ENCODE data around the gene CTNNBL1. TPM values are rescaled to one million over a fixed set of nuclear protein-coding genes. Genes with fewer than 3 reads are reported as not detected.
A peak's percentile ranks its signal among the peaks of the same experiment; 100 is the strongest.

CTNNBL1 gene
- total RNA-seq, 1 donor from 2014 or later = 63.4 TPM

DNA sequence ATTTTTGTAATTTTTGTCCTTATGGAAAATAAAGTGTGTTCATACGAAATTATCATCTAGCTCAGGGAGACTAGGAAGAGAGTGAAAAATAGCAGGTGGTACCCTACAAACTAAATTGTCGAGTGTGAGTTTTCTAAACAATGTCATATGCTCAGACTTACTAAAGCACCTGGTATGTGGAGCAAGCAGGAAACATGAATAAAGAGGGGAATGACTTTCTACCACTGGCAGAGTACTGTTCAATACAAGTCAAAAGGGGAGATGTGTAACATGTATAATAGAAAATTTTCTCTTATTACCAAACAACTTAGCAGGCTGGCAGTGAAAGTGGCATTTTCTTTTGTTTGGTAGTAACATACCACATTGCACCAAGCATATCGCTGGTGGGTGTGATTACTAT lies 36.1 kb downstream of the CTNNBL1 start:
- DNase-seq (no peak), ATAC-seq (no peak)
- intact Hi-C loops (cut with micrococcal nuclease) = no loop called here

- ATAC-seq (no peak), DNase-seq (no peak)
- intact Hi-C loops (cut with micrococcal nuclease) = no loop called here
Observed at GRCh38 chr20:37733416-37733815, 39.6 kb downstream of the CTNNBL1 start.

DNA sequence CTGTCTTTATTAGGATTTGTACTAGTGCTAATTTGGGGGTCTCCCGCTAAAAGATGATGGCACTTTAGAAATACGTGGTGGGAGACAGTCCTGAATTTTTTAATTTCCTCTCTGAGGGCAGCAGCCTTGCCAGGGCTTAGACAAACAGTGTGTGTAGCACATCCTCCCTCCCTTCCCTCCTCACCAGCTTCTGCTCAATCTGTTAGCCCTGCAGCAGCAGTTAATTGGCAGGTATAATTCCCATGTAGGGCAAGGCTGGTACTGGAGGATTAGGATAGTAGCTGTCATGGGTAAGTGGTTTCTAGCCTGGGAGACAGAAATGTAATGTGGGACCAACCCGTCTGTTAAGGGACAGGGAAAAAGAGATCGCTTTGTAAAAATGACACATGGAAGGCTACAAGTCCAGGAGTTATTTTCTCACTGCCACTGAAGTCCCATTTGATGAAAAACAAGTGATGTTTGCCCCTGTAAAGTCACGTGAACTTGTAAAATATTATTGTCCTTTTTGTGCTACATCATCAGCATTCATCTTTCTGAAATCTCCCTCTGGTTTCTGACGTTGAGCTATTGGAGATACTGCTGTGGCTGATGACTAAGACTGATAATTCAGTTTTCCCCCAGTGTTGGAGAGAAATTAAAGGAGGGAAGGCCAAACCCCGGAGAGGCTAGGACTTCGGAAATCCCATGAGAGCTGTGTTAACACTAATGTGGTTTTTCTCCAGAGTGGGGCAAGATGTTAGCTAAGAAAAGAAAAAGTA lies 40.6 kb downstream of the CTNNBL1 start:
- ATAC-seq (no peak), DNase-seq (no peak)
- intact Hi-C loops (cut with micrococcal nuclease) = no loop called here

GRCh38 chr20:37735541-37735940 lies 41.7 kb downstream of the CTNNBL1 start:
- intact Hi-C loops (cut with micrococcal nuclease) = no loop called here
- ATAC-seq = no peak
- no peak for DNase-seq

DNA sequence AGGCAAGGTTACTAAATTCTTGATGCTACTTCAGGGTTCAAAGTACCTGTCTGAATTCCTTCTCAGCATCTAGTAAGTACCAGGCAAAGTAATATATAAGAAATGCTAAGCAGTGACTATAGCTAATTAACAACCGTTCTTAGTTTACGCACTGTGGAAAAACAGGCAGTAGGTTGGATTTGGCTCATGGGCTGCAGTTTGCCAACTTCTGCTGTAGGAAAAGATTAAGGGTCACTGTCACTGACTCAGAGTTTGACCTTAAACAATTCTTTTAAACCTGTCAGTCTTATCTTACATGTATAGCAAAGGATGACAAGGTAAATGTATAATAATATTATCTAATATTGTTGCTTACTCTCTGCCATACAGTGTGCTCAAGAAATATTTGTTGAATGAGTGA lies 42.3 kb downstream of the CTNNBL1 start:
- no peak for ATAC-seq
- DNase-seq = no peak
- intact Hi-C loops (cut with micrococcal nuclease) = loop anchor here (2.0 kb wide), 1 partner anchor 39 kb away; no protein-coding TSS in a partner anchor

- intact Hi-C loops (cut with micrococcal nuclease) = loop anchor here (2.0 kb wide), 1 partner anchor 41 kb away; no protein-coding TSS in a partner anchor
- DNase-seq (peak; percentile 55), ATAC-seq (peak; percentile 68)
Observed at GRCh38 chr20:37737826-37738420, 44.1 kb downstream of the CTNNBL1 start.

GRCh38 chr20:37741055-37741454 lies 47.2 kb downstream of the CTNNBL1 start:
- no peak for DNase-seq
- intact Hi-C loops (cut with micrococcal nuclease) = no loop called here
- no peak for ATAC-seq

DNA sequence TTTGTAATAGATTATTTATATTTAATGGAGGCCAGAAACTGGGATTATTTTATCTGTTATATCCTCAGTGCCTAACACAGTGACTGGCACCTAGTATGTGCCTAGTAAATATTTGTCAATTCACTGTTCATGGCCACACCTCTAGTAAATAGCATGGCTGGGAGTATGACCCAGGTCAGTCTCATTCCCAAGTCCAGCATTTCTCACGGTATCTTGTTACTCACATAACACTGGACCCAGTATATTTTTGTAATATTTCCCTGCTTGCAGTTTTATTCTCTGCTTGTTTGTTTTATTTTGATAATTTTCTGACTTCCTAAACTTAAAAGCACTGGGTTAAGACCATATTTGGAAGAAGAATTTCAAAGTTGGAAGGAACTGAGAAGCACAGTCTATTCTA lies 47.7 kb downstream of the CTNNBL1 start:
- DNase-seq (no peak), ATAC-seq (no peak)
- intact Hi-C loops (cut with micrococcal nuclease) = no loop called here

DNA sequence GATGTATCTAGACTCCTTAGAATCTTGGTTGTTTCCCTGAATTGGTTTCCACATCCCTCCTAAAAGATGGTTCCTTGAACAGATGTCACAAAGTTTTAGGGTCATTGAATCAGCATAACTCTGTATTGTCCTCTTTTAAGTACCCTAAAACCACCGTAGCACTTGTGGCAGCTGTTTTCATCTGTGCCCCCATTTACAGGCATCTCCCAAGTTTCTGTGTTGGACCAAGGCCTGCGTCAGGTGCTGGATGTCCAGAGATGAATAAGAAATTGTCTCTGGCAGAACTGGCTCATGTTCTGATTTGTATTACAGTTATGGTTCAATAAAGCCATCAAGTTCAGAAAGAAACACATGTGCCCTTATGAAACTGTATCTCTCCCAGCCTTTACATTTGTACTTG lies 48.3 kb downstream of the CTNNBL1 start:
- ATAC-seq (no peak), DNase-seq (no peak)
- intact Hi-C loops (cut with micrococcal nuclease) = no loop called here

- no peak for ATAC-seq
- intact Hi-C loops (cut with micrococcal nuclease) = no loop called here
- DNase-seq = no peak
Observed at GRCh38 chr20:37744347-37744746, 50.5 kb downstream of the CTNNBL1 start.

DNA sequence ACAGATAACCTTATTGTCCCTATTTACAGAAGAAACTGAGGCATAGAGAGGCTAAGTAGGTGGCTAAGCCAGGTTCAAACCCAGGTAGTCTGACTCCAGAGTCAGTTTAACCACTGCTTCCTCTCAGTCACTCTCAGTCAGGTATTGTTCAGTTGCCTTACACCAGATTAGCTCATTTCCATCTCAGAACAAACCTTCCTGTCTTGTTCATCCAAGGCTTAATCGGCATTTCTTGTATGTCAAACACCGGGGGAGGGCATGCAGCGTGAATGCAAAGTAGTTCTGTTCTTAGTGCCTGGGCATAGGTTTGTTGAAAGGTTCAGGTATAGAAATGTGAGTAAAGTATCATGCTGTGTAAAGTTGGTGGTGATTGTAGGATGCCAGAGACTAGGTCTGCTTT lies 51.7 kb downstream of the CTNNBL1 start:
- no peak for ATAC-seq
- no peak for DNase-seq
- intact Hi-C loops (cut with micrococcal nuclease) = no loop called here

DNA sequence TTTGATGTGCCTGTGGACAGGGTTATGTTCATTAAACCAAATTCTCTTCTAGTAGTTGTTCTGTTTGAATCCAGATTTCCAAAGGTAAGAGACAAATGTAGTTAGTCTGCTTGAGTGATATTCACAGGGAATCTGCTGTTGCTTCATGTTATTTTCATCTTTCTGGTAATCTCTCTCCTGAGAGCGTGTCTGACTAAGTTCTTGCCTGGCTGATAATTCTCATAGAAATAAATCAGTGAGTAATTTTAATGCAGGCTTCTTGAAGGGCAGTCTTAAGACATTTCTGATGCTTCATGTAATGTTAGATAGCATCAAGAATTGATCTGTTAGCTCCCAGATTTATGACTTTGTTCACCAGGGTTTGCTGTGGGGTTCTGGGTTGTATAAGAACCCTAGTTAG lies 54.2 kb downstream of the CTNNBL1 start:
- ATAC-seq = no peak
- intact Hi-C loops (cut with micrococcal nuclease) = no loop called here
- no peak for DNase-seq

DNA sequence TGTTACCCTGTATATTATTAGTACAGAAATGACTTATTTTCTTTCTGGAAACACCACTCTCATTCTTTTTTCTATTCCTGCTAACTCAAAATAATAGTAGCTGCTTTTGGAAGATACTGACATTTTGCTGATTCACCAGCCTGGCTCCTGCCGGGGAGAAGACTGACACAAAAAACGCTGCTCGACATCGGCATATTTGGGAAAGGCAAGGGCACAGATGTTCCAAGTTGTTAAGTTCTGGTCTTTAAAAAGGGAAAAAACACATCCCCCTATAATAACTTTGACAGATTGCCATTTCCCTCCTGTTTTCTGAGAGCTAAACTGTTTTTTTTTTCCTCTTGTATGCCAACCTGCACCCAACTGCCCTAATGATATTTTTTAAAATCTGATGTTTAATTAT lies 55.4 kb downstream of the CTNNBL1 start:
- ATAC-seq (no peak), DNase-seq (no peak)
- intact Hi-C loops (cut with micrococcal nuclease) = no loop called here

DNA sequence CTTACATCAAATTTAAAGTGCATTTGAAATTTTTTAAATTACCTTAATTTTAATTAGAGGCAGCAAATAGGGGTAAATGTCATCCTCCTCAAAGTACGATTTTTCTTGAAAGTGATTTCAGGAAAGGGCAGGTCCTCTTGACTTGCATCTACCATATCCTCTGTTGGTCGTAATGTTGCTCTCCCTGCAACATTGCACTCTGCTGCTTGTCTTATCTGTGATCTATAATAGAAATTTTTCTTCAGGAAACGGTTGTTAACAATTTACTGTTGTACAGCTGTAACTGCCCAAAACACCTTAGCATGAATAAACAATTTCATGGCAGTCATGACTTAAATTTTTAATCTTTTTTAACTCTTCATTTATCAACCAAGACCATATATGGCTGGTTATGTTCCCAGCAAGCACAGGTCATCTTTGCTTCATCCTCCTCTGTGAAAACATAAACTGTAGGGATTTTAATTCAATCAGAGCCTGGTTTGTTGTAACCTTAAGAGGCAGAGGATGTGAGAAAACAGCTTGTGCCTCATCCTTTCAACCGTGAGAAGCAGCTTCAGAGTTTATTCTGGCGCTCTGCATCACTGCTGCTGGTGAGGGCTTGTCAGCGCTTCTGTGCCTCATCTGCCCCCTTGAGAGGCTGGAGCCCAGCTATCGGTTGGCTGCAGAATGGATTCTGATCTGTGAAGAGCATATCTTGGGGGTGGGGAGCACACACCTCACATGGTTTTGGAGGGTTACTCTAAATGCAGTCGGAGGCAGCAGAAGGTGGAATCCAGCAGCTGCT lies 56.0 kb downstream of the CTNNBL1 start:
- intact Hi-C loops (cut with micrococcal nuclease) = no loop called here
- ATAC-seq (peak; percentile 41), DNase-seq (no peak)

DNA sequence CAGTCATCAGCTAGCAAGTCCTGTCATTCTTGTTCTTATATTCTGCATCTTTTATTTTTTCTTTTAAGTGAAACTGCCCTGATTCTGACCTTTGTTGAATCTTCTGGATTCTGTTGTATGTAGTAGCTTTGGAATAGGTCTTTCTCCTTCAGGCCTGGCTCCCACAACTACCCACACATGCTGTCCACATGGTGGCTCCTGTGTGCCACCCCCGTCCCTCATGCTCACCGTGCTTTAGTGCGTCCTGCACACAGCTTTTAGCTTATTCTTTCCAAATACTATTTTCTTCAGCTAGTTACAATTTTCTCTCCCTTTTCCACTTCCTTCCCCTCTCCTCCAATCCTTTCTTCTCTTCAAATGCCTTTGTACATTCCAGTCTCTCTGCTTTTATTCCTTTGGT lies 61.8 kb downstream of the CTNNBL1 start:
- intact Hi-C loops (cut with micrococcal nuclease) = no loop called here
- ATAC-seq (peak; percentile 81), DNase-seq (peak; percentile 51)

GRCh38 chr20:37756234-37756633 lies 62.4 kb downstream of the CTNNBL1 start:
- intact Hi-C loops (cut with micrococcal nuclease) = no loop called here
- ATAC-seq = no peak

DNA sequence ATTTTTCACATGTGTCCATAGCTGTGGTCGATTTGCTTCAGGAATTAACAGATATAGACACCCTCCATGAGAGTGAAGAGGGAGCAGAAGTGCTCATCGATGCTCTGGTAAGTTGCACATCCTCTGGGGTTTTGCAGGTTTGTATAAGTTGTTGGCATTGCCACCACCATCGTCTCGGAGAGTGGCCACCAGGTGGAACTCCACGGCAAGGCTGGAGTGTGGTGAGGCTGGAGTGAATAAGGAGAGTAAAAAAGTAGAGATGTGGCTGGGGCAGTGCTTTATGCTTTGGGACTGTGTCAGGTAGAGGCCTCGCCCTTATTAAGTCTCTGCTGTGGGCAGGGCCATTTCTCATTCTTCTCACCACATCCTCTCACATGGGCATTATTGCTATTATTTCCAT lies 63.7 kb downstream of the CTNNBL1 start:
- ATAC-seq (peak; percentile 53), DNase-seq (peak; percentile 34)
- intact Hi-C loops (cut with micrococcal nuclease) = no loop called here

More at GRCh38 chr20:37756234-37756633, 62.4 kb downstream of the CTNNBL1 start:
- no peak for DNase-seq

DNA sequence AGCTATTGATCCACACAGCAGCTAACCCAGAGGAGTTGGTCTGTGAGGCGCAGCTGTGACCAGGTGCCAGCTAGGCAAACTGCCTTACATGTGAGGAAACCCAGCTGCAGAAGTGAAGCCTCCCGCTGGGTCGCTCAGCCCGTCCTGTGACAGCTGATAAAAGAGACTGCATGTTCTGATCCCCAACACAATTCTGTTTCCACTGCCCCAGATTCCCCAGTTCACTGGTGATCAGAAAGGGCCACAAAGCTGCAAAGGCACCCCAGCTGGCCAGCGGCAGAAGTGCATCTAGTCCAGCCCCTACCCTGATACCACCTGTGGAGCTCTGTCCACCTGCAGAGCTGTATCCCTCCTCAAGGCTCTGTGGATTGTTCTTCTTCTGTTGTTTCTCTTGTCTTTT lies 64.5 kb downstream of the CTNNBL1 start:
- peak; percentile 26 for DNase-seq
- ATAC-seq = peak; percentile 22
- intact Hi-C loops (cut with micrococcal nuclease) = no loop called here

GRCh38 chr20:37759052-37759553 lies 65.3 kb downstream of the CTNNBL1 start:
- intact Hi-C loops (cut with micrococcal nuclease) = no loop called here
- DNase-seq (no peak), ATAC-seq (no peak)

DNA sequence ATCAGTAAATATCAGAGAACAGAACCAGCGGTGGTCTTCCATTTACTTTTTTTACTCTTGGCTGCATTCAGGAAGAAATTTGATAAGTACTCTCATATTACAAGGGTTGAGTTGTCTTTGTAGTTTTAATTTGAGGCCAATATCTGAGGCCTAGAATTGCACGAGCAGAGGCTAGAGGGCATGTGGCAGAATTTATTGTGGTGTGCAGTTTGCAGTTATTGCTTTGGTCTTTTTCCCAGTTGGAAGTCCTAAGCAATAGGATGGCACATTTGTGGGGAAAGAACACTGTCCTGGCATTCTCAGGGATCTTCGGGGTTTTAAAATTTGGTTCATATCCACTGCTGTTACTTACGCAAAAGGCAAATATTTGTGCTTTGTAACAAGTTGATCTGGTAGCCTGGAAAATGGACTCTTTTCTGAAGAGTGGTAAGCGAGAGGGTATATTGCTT lies 66.0 kb downstream of the CTNNBL1 start:
- DNase-seq (no peak), ATAC-seq (no peak)
- intact Hi-C loops (cut with micrococcal nuclease) = no loop called here

Data from left ventricle myocardium superior (tissue), 1 donor.